H1 (cell line): ENCODE results near the gene GNB5. TPM values are rescaled to one million over a fixed set of nuclear protein-coding genes. Genes with fewer than 3 reads are reported as not detected.

Source experiments
- CTCF ChIA-PET: fragments of 300-600 bp; sonication (Branson Sonifier 250); formaldehyde crosslinking; loops from one replicate; lab custom pipeline; 2021; ENCODE audit not compliant: partially characterized antibody; lab: Charles Lee
- POLR2A ChIA-PET: fragments of 300-600 bp; sonication (Branson Sonifier 250); formaldehyde crosslinking; loops from one replicate; lab custom pipeline; 2021; ENCODE audit warnings: inconsistent platforms; ENCODE audit not compliant: partially characterized antibody; lab: Charles Lee
- DNase-seq, 2 experiments: peaks; one replicate each; pipeline versions ENCODE4 v3.0.0 to v3.0.0-alpha.2; 2010 to 2022; ENCODE audit warnings: low spot score in 2 of 2, low read depth in 1 of 2, mixed read lengths in 1 of 2
- FAIRE-seq: peaks from 2 replicates; lab custom pipeline; 2011; peaks lifted over from hg19 to GRCh38; lab: Jason Lieb, UNC
- H2AFZ ChIP-seq: 2 replicates; pipeline ENCODE4 v1.8.1; 2012; ENCODE audit warnings: low read length, inconsistent platforms
- H2AK5ac ChIP-seq: 2 replicates; pipeline ENCODE4 v1.6.1; 2013; ENCODE audit warnings: low read depth, low read length
- H2BK120ac ChIP-seq: replicated peaks from 2 replicates; pipeline ENCODE3; 2013; ENCODE audit warnings: low read depth, low read length, inconsistent platforms
- H2BK12ac ChIP-seq: 2 replicates; pipeline ENCODE4 v1.6.1; 2013; ENCODE audit warnings: low read depth, low read length
- H2BK15ac ChIP-seq: 2 replicates; pipeline ENCODE4 v1.6.1; 2013; ENCODE audit warnings: low read length
- H2BK20ac ChIP-seq: 2 replicates; pipeline ENCODE4 v1.6.1; 2013; ENCODE audit warnings: low read length
- H2BK5ac ChIP-seq: 2 replicates; pipeline ENCODE4 v1.6.1; 2013; ENCODE audit warnings: low read depth, low read length
- H3K14ac ChIP-seq: 2 replicates; pipeline ENCODE4 v1.6.1; 2013; ENCODE audit warnings: inconsistent platforms; ENCODE audit not compliant: insufficient read length
- H3K18ac ChIP-seq: 2 replicates; pipeline ENCODE4 v1.6.1; 2013; ENCODE audit warnings: low read length; ENCODE audit errors: extremely low read depth
- H3K23ac ChIP-seq: 2 replicates; pipeline ENCODE4 v1.6.1; 2013; ENCODE audit warnings: inconsistent platforms; ENCODE audit not compliant: insufficient read length
- H3K23me2 ChIP-seq: 2 replicates; pipeline ENCODE4 v1.6.1; 2013; ENCODE audit warnings: low read depth, low read length
- H3K27ac ChIP-seq: 2 replicates; pipeline ENCODE4 v1.6.1; 2011; ENCODE audit warnings: low read depth, low read length, inconsistent platforms
- H3K27me3 ChIP-seq, 4 experiments: replicated peaks in 1 of 4; 1 replicate in 1 of 4; 2 replicates in 3 of 4; pipeline versions ENCODE4 v1.6.1 to v1.8.1; 2011 to 2013; ENCODE audit warnings: low read length in 3 of 4, mild to moderate bottlenecking in 3 of 4, inconsistent platforms in 2 of 4, mixed read lengths in 2 of 4, moderate library complexity in 1 of 4; ENCODE audit not compliant: control insufficient read depth in 3 of 4, insufficient read depth in 3 of 4; ENCODE audit errors: extremely low read depth in 1 of 4
- H3K36me3 ChIP-seq, 4 experiments: 2 replicates each; pipeline versions ENCODE4 v1.6.1 to v1.8.1; 2011 to 2013; ENCODE audit warnings: mild to moderate bottlenecking in 4 of 4, low read length in 3 of 4, moderate library complexity in 2 of 4, control low read depth in 1 of 4, inconsistent platforms in 1 of 4; ENCODE audit not compliant: insufficient read depth in 4 of 4, control insufficient read depth in 2 of 4
- H3K4ac ChIP-seq: replicated peaks from 2 replicates; pipeline ENCODE3; 2013; ENCODE audit warnings: low read length, low read depth, mixed read lengths, inconsistent platforms; ENCODE audit not compliant: insufficient read length
- H3K4me1 ChIP-seq, 4 experiments: replicated peaks in 1 of 4; 1 replicate in 1 of 4; 2 replicates in 3 of 4; pipeline versions ENCODE4 v1.6.1 to v1.8.1; 2011 to 2013; ENCODE audit warnings: low read length in 3 of 4, inconsistent platforms in 2 of 4, mixed read lengths in 1 of 4; ENCODE audit not compliant: insufficient read depth in 4 of 4, control insufficient read depth in 3 of 4
- H3K4me2 ChIP-seq, 2 experiments: 2 replicates each; pipeline versions ENCODE4 v1.6.1 to v1.8.1; 2011 to 2013; ENCODE audit warnings: low read depth in 2 of 2, low read length in 2 of 2, control low read depth in 1 of 2, inconsistent platforms in 1 of 2, mild to moderate bottlenecking in 1 of 2; ENCODE audit not compliant: insufficient read depth in 1 of 2
- H3K4me3 ChIP-seq, 4 experiments: fragments of 200-600, 300-600 bp in 1 of 4; sonication (generic), shearing (Covaris generic), sonication (Bioruptor Twin) in 1 of 4; 2 replicates each; pipeline versions ENCODE4 v1.5.1 to v1.8.1; 2011 to 2016; ENCODE audit warnings: low read length in 4 of 4, low read depth in 3 of 4, control low read depth in 2 of 4, inconsistent platforms in 2 of 4, mild to moderate bottlenecking in 2 of 4, mixed read lengths in 1 of 4, moderate library complexity in 1 of 4; ENCODE audit not compliant: insufficient read depth in 2 of 4; ENCODE audit errors: extremely low read depth in 1 of 4
- H3K56ac ChIP-seq: replicated peaks from 2 replicates; pipeline ENCODE3; 2013; ENCODE audit warnings: low read depth, mild to moderate bottlenecking, mixed read lengths, low read length, inconsistent platforms; ENCODE audit not compliant: insufficient read length
- H3K79me1 ChIP-seq: 2 replicates; pipeline ENCODE4 v1.6.1; 2013; ENCODE audit warnings: low read depth, low read length, control low read depth
- H3K79me2 ChIP-seq, 2 experiments: 2 replicates each; pipeline versions ENCODE4 v1.6.1 to v1.8.1; 2012 to 2013; ENCODE audit warnings: low read length in 2 of 2, mild to moderate bottlenecking in 2 of 2, inconsistent platforms in 1 of 2; ENCODE audit not compliant: insufficient read depth in 2 of 2, control insufficient read depth in 1 of 2
- H3K9ac ChIP-seq, 4 experiments: replicated peaks in 1 of 4; 1 replicate in 1 of 4; 2 replicates in 3 of 4; pipeline versions ENCODE4 v1.6.1 to v1.8.1; 2011 to 2013; ENCODE audit warnings: low read depth in 3 of 4, low read length in 3 of 4, control low read depth in 2 of 4, mild to moderate bottlenecking in 2 of 4, moderate library complexity in 2 of 4, inconsistent platforms in 1 of 4; ENCODE audit errors: extremely low read depth in 1 of 4
- H3K9me3 ChIP-seq, 2 experiments: 2 replicates each; pipeline versions ENCODE4 v1.6.1 to v1.8.1; 2012 to 2013; ENCODE audit warnings: mild to moderate bottlenecking in 2 of 2, moderate library complexity in 2 of 2, control low read depth in 1 of 2, inconsistent platforms in 1 of 2, low read depth in 1 of 2, low read length in 1 of 2, mixed read lengths in 1 of 2; ENCODE audit not compliant: insufficient read depth in 2 of 2
- H4K20me1 ChIP-seq, 2 experiments: replicated peaks in 1 of 2; 2 replicates each; pipeline versions ENCODE3 to v1.8.1; 2011 to 2013; ENCODE audit warnings: inconsistent platforms in 2 of 2, low read length in 2 of 2, mild to moderate bottlenecking in 1 of 2; ENCODE audit not compliant: insufficient read depth in 2 of 2, control insufficient read depth in 1 of 2
- H4K5ac ChIP-seq: 2 replicates; pipeline ENCODE4 v1.6.1; 2013; ENCODE audit warnings: low read length, low read depth, mixed read lengths, inconsistent platforms; ENCODE audit not compliant: insufficient read length
- H4K8ac ChIP-seq: 2 replicates; pipeline ENCODE4 v1.8.0; 2013; ENCODE audit warnings: mild to moderate bottlenecking, moderate library complexity, low read length, inconsistent platforms; ENCODE audit not compliant: insufficient read depth; ENCODE audit errors: extremely low read depth
- H4K91ac ChIP-seq: replicated peaks from 2 replicates; pipeline ENCODE3; 2013; ENCODE audit warnings: low read length, mixed read lengths, inconsistent platforms; ENCODE audit not compliant: insufficient read length
- BCL11A ChIP-seq, 2 experiments: IDR thresholded peaks; one replicate each; pipeline ENCODE4 v1.6.1; 2011; ENCODE audit warnings: low read depth in 2 of 2, low read length in 2 of 2, mild to moderate bottlenecking in 2 of 2
- CBX5 ChIP-seq: fragments of 300-800, 300-1000 bp; sonication (generic); IDR thresholded peaks from 2 replicates; pipeline ENCODE4 v1.7.1; 2016; ENCODE audit warnings: antibody characterized with exemption, low read length, low read depth
- CBX8 ChIP-seq: fragments of 300-800, 300-1000 bp; sonication (generic); IDR thresholded peaks from 2 replicates; pipeline ENCODE4 v1.7.1; 2016; ENCODE audit warnings: low read depth, low read length, borderline replicate concordance
- CEBPB ChIP-seq: IDR thresholded peaks from 2 replicates; pipeline ENCODE4 v1.6.1; 2012; ENCODE audit warnings: low read depth, low read length
- CHD2 ChIP-seq: IDR thresholded peaks from 2 replicates; pipeline ENCODE4 v1.6.1; 2012; ENCODE audit warnings: low read length, improper control_type of control experiment
- KDM5A ChIP-seq: fragments of 200-600 bp; IDR thresholded peaks from 2 replicates; pipeline ENCODE4 v1.7.1; 2012; ENCODE audit warnings: mild to moderate bottlenecking, low read length, inconsistent platforms, mixed read lengths
- RFX5 ChIP-seq: IDR thresholded peaks from 2 replicates; pipeline ENCODE4 v1.6.1; 2011; ENCODE audit warnings: low read depth, low read length, improper control_type of control experiment, borderline replicate concordance
- SAP30 ChIP-seq: fragments of 300-600 bp; sonication (generic); IDR thresholded peaks from 2 replicates; pipeline ENCODE4 v1.7.1; 2012; ENCODE audit warnings: low read length, moderate library complexity, mild to moderate bottlenecking, inconsistent platforms; ENCODE audit not compliant: insufficient read depth, insufficient replicate concordance
- TBP ChIP-seq: IDR thresholded peaks from 2 replicates; pipeline ENCODE4 v1.6.1; 2011; ENCODE audit warnings: low read depth, low read length, improper control_type of control experiment
- USF2 ChIP-seq: IDR thresholded peaks from 2 replicates; pipeline ENCODE4 v1.6.1; 2011; ENCODE audit warnings: low read length, improper control_type of control experiment
- WGBS, 2 experiments: shearing (Covaris generic) in 1 of 2; methylation state at CpG; one replicate each; pipeline versions ENCODE4 v1.1.6 to v1.1.7; 2013 to 2015; ENCODE audit warnings: low lambda C conversion rate in 2 of 2, mixed read lengths in 2 of 2, inconsistent platforms in 1 of 2, low coverage in 1 of 2, missing lambda C conversion rate in 1 of 2; ENCODE audit not compliant: insufficient replicate concordance in 2 of 2, insufficient coverage in 1 of 2, insufficient read length in 1 of 2; ENCODE audit errors: extremely low coverage in 1 of 2, missing lambda C conversion rate in 1 of 2; 5-methylcytosine and 5-hydroxymethylcytosine counted together
- polyA plus RNA-seq, 7 experiments: library from polyadenylated mRNA; depleted of rRNA in 3 of 7; stranded (reverse) in 5 of 7; unstranded in 2 of 7; fragments of >200 nt in 5 of 7; fragments of 200-250 nt in 2 of 7; gene quantifications; 1 replicate in 5 of 7; 2 replicates in 1 of 7; 4 replicates in 1 of 7; pipeline versions ENCODE4 v1.2.1 to v1.2.3, GENCODE V29; 2011 to 2013; ENCODE audit warnings: missing spikeins in 2 of 7, mixed read lengths in 2 of 7
- total RNA-seq: library from RNA; stranded (reverse); fragmentation: NEBNext Ultra II Directional; extraction: Animal tissue kit (Norgen Biotek cat#: 25700); gene quantifications from 2 replicates; pipeline ENCODE4 v1.2.1, GENCODE V29; 2021

The GNB5 gene
- total and polyA plus RNA-seq, 2 of the 8 experiments (the other 6 are each of a cell fraction or from before 2014, with no cell fraction given), result 21.7 to 42.5 TPM

- H2BK15ac ChIP-seq, result no peak overlapping the region
- POLR2A ChIA-PET, result no interaction called here
- H3K27me3 ChIP-seq, result no peaks in the 10 kb centered on the region
- no peak overlapping the region for H2BK5ac ChIP-seq
- CTCF ChIA-PET, result no interaction called here
- no peak overlapping the region for H3K23ac ChIP-seq
- H3K36me3 ChIP-seq, result no peaks in the 10 kb centered on the region
- H3K4me2 ChIP-seq, result no peak overlapping the region
- no peak overlapping the region for H4K5ac ChIP-seq
- H3K56ac ChIP-seq, result no peak overlapping the region
- no peak for DNase-seq
- H2BK20ac ChIP-seq, result no peak overlapping the region
- no peaks in the 10 kb centered on the region for H4K20me1 ChIP-seq
- H3K4me3 ChIP-seq, result no peak overlapping the region
- H2AK5ac ChIP-seq, result no peak overlapping the region
- no peaks in the 10 kb centered on the region for H3K9me3 ChIP-seq
- FAIRE-seq, result no peak
- no peaks in the 10 kb centered on the region for H3K79me2 ChIP-seq
- H3K9ac ChIP-seq, result no peak overlapping the region
- no peak overlapping the region for H4K91ac ChIP-seq
- no peaks in the 10 kb centered on the region for H3K79me1 ChIP-seq
- no peak overlapping the region for H2BK120ac ChIP-seq
- H2AFZ ChIP-seq, result no peak overlapping the region
- no peak overlapping the region for H3K18ac ChIP-seq
- H3K14ac ChIP-seq, result no peak overlapping the region
- H3K4ac ChIP-seq, result no peak overlapping the region
- no peak overlapping the region for H2BK12ac ChIP-seq
- H3K27ac ChIP-seq, result no peak overlapping the region
- H4K8ac ChIP-seq, result no peak overlapping the region
- 91% methylated on average over 5 of the region's 5 CpGs; no CpG with 5 or more reads in 1 of the 2 experiments for whole genome bisulfite sequencing, 2 experiments
- H3K4me1 ChIP-seq, result peaks cover 0 to 4% (median 1%) of the 10 kb centered on the region in 4 experiments; a peak in 3 of 7 replicates
- no peaks in the 10 kb centered on the region for H3K23me2 ChIP-seq
- TF ChIP-seq KDM5A, result no peak
- no peak for TF ChIP-seq CHD2
- no peak for TF ChIP-seq CEBPB
- no peak for TF ChIP-seq CBX8
- no peak for TF ChIP-seq BCL11A (IDR thresholded peaks at IDR 0.05; ENCODE audit: low read depth in 2 of 2, low read length in 2 of 2)
- no peak for TF ChIP-seq TBP
- TF ChIP-seq SAP30, result no peak
- TF ChIP-seq RFX5, result no peak
- TF ChIP-seq USF2, result no peak
- TF ChIP-seq CBX5, result no peak
Observed at GRCh38 chr15:52086011-52086786, 105.0 kb downstream of the GNB5 start.
